Transverse colon (tissue), 3 donors: ENCODE measurements around the gene FMR1.

Source experiments
- CTCF ChIP-seq, 5 experiments: fragments of 200-600 bp in 3 of 5; fragments of 450-650 bp in 2 of 5; sonication (generic) in 3 of 5; IDR thresholded peaks; 1 replicate in 2 of 5; 2 replicates in 3 of 5; pipeline ENCODE4 v1.5.1; 2016 to 2017; ENCODE audit warnings: antibody characterized with exemption in 5 of 5, inconsistent platforms in 3 of 5, mild to moderate bottlenecking in 2 of 5, moderate library complexity in 1 of 5
- POLR2A ChIP-seq: fragments of 450-650 bp; IDR thresholded peaks from one replicate; pipeline ENCODE4 v1.6.1; 2016; ENCODE audit warnings: antibody characterized with exemption, mild to moderate bottlenecking, moderate library complexity

- no peak for TF ChIP-seq CTCF (IDR thresholded peaks at IDR 0.05)
- no peak for TF ChIP-seq POLR2A
Observed at GRCh38 chrX:147927256-147927655, 15.5 kb downstream of the FMR1 start.
